ENCODE data around the gene ZDHHC7. TPM values are rescaled to one million over a fixed set of nuclear protein-coding genes. Genes with fewer than 3 reads are reported as not detected.
A peak's percentile ranks its signal among the peaks of the same experiment; 100 is the strongest.
"Not testable (repeated sequence)": the region's sequence is repeated elsewhere in the genome, so short reads cannot be mapped to it uniquely, and the experiment has no call there.

The ZDHHC7 gene
- total RNA-seq, 8 experiments from 2014 or later: 13.8 to 273 (median 25.8) TPM

DNA sequence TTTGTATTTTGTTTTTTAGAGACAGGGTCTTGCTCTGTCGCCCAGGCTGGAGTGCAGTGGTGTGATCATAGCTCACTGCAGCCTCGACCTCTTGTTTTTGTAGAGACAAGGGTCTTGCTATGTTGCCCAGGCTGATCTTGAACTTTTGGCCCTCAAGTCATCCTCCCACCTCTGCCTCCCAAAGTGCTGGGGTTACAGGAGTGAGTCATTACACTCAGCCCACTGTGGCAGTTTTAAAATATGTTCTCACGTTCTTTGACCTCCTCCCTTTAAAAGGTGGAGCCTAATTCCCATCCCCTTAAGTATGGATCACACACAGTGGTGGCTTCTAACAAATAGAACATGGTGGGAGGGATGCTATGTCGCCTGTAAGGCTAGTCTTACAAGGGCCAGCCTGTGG, 67.7 kb downstream of the ZDHHC7 start:
- in situ Hi-C loops (cut with MboI; ENCODE audit: low pct_unique_long_range_greater_than_20kb in 2 of 9, low sequenced_read_pairs in 9 of 9, unreplicated experiment in 9 of 9): no loop called here
- H3K4me1 ChIP-seq (replicated peaks in 1 of 2): no peaks in the 10 kb centered on the region
- H3K27ac ChIP-seq: no peak overlapping the region
- ATAC-seq (replicated peaks in 6 of 8): no peak
- 56 to 93% (median 76%) methylated on average over 1 to 4 of the region's 4 CpGs; no CpG with 5 or more reads in 2 of the 10 experiments for WGBS, 10 experiments
- H3K4me3 ChIP-seq: no peak overlapping the region

DNA sequence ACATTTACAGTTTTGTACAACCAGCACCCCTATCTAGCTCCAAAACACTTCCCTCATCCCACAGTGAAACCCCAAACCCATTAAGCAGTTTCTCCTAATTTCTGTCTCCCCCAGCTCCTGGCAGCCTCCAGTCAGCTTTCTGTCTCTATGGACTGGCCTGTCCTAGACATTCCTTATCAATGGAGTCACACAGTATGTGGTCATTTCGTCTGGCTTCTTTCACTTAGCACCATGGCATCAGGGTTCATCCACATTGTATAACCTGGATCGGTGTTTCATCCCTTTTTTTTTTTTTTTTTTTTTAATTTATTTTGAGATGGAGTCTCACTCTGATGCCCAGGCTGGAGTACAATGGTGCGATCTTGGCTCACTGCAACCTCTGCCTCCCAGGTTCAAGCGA, 68.5 kb downstream of the ZDHHC7 start:
- Histone ChIP-seq H3K4me3 (no peak overlapping the region), H3K27ac (no peak overlapping the region), H3K4me1 (replicated peaks in 1 of 2) (no peaks in the 10 kb centered on the region)
- in situ Hi-C loops (cut with MboI; ENCODE audit: low pct_unique_long_range_greater_than_20kb in 2 of 9, low sequenced_read_pairs in 9 of 9, unreplicated experiment in 9 of 9): no loop called here
- WGBS, 10 experiments: 17 to 89% (median 85%) methylated on average over 1 to 4 of the region's 4 CpGs; no CpG with 5 or more reads in 2 of the 10 experiments
- no peak for ATAC-seq (replicated peaks in 6 of 8)

DNA sequence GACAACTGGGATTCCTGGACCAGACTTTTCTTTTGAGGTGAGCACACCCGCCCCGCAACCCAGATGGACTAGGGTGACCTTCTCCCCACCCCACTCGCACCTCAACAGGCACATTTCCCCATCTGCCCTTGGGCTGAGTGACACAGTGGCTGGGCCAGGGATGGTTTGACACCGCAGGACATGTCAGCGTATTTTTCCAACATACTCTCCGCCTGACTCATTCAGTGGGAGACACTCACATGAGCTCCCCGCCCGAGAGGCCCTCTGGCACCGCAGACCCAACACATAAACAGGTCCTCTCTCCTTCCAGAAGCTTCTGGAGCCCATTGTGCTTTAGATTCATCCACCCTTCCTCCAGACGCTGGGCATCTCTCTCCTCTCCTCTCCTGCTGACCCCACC, 69.4 kb downstream of the ZDHHC7 start:
- H3K4me3 ChIP-seq: no peak overlapping the region
- H3K4me1 ChIP-seq (replicated peaks in 1 of 2): no peaks in the 10 kb centered on the region
- in situ Hi-C loops (cut with MboI; ENCODE audit: low pct_unique_long_range_greater_than_20kb in 2 of 9, low sequenced_read_pairs in 9 of 9, unreplicated experiment in 9 of 9): no loop called here
- peak in 2 of 8 experiments; percentile 83 to 99 for ATAC-seq (replicated peaks in 6 of 8)
- 40 to 72% (median 60%) methylated on average over 1 to 2 of the region's 10 CpGs; no CpG with 5 or more reads in 7 of the 10 experiments for whole genome bisulfite sequencing, 10 experiments
- no peak overlapping the region for H3K27ac ChIP-seq

DNA sequence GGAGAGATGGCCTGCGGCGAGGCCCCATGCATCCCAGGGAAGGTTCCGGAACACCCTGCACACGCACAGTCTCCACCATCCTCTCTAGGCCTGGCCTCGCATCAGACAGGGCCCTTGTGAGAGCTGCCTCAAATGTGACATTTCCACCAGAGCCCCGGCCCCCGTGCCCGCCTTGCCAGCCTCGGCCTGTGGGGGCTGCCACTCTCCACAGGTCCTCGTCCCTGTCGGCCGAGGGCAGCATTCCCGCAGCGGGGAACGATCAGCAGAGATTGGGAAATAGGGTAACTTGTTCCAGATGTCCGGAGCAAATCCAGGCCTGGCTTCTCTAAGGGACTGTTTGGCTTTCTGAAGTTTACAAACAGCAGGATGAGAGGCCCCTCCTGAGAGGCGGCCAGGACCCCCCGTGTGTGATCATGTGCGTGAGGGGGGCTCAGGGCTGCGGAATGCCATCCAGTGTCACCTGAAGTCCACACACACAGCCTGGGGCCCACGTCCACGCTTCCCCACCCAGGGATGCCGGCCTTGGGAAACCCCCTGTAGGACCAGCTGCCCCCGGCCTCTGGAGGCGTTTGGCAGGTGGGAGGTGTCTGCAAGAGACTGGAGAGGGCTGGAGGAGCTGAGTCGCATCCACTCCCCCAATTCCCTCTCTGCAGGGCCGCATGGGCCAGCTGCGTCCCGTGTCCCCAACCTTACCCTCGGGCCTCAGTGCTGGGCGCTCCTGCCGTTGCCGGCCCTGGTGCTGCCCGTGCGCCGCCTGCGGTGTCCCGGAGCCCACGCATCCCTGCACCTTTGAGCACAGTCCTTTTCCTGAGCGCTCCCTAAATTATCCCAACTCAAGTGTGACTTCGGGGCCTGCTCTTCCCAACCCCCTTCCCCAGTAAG, 70.4 kb downstream of the ZDHHC7 start:
- in situ Hi-C loops (cut with MboI; ENCODE audit: low pct_unique_long_range_greater_than_20kb in 2 of 9, low sequenced_read_pairs in 9 of 9, unreplicated experiment in 9 of 9): no loop called here
- H3K27ac ChIP-seq: no peak overlapping the region
- 40 to 89% (median 72%) methylated on average over 1 to 10 of the region's 41 CpGs; no CpG with 5 or more reads in 4 of the 10 experiments for WGBS, 10 experiments
- H3K4me3 ChIP-seq: no peak overlapping the region
- no peaks in the 10 kb centered on the region for H3K4me1 ChIP-seq (replicated peaks in 1 of 2)
- ATAC-seq (replicated peaks in 6 of 8): peak in 1 of 8 experiments; percentile 34

DNA sequence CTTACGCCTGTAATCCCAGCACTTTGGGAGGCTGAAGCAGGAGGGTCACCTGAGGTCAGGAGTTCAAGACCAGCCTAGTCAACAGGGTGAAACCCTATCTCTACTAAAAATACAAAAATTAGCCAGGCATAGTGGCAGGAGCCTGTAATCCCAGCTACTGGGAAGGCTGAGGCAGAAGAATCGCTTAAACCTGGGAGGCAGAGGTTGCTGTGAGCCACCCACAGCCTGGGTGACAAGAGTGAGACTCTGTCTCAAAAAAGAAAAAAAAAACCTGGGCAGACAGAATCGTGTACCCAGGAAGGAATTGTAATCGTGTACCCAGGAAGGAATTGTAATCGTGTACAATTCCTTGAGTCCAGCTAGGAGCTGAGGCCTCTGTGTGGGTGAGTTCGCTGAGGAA, 72.7 kb downstream of the ZDHHC7 start:
- H3K27ac ChIP-seq; H3K4me1 ChIP-seq (replicated peaks in 1 of 2); ATAC-seq (replicated peaks in 6 of 8); in situ Hi-C loops (cut with MboI; ENCODE audit: low pct_unique_long_range_greater_than_20kb in 2 of 9, low sequenced_read_pairs in 9 of 9, unreplicated experiment in 9 of 9); H3K4me3 ChIP-seq: not testable (repeated sequence)
- 29 to 86% (median 72%) methylated on average over 1 to 5 of the region's 6 CpGs; no CpG with 5 or more reads in 3 of the 10 experiments for whole genome bisulfite sequencing, 10 experiments

DNA sequence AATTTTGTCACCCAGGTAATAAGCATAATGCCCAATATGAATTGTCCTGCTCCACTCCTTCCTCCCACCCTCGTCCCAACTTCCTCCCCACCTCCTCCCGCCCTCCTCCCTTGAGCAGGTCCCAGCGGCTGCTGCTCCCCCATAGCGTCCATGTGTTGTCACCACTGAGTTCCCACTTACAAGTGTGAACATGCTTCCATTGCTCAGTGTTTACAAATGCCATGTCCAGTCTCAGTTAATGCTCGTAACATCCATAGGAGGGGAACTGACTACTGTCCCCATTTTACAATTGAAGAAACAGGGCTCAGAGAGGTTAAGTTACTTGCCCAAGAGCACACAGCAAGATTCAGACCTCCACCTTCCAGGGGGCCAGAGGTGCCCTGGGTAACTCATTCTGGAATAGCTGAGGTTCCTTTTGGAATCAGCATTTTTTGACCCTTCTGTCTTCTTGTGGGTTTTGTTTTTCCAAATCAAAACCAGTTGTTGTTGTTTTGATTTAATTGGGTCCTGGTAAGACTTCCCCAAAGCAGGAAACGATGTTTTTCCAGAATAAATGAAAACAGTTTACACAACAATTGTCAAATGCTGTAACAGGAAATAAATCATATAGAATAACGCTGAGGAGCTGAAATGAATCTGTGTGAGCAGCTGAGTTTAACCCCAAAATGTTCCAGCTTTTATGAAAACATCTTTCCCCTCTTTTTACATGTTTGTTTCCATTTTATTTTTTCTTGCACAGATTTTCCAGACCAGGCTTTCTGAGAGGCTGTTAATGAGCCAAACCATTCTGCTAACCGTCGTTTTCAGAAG, 73.9 kb downstream of the ZDHHC7 start:
- H3K27ac ChIP-seq: no peak overlapping the region
- no peak overlapping the region for H3K4me3 ChIP-seq
- 0 to 90% (median 58%) methylated on average over 1 to 5 of the region's 9 CpGs; no CpG with 5 or more reads in 1 of the 10 experiments for WGBS, 10 experiments
- peaks cover 0 to under 1% of the 10 kb centered on the region in 2 donors for H3K4me1 ChIP-seq (replicated peaks in 1 of 2)
- ATAC-seq (replicated peaks in 6 of 8): no peak
- in situ Hi-C loops (cut with MboI; ENCODE audit: low pct_unique_long_range_greater_than_20kb in 2 of 9, low sequenced_read_pairs in 9 of 9, unreplicated experiment in 9 of 9): no loop called here

DNA sequence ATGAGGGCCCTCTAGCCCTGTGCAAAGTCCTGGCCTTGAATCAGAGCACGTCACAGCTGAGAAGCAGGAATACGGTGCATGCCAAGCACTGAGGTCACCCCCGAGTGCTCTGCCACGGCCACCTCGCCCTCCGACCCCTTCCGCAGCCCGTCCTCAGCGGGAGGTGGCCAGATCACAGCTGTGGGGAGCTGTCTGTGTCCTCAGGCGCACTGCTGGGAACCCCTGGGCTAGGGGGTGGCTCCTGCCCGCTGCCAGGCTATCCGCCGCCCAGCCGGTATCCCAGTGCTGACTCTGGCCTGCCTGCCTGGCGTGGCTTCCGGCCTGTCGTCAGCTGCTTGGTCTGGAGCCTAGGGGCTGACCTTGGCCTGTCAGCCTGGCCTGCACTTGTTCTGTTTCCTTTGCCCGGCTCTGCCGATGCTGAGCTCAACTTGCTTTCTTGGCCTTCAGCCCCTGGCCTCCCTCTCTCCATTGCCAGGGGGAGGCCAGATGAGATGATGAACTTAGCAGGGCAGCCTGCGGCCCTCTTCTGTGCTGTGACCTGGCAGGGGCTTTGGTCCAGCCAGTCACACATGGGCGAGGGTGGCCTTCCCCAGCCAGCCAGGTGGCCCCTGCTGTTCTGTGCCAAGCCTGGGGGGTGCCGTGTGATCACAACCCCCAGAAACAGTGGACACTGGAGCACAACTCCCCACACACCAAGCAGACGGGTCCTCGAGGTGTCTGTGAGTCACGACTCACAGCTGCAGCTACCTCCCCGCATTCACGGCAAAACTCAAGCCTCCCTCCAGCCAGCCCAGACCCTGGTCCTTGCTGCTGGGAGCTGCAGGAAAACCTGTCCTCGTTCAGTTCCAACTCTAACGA, 77.3 kb downstream of the ZDHHC7 start:
- no peak overlapping the region for H3K27ac ChIP-seq
- no peak overlapping the region for H3K4me3 ChIP-seq
- ATAC-seq (replicated peaks in 6 of 8): peak in 2 of 8 experiments; percentile 84 to 90
- in situ Hi-C loops (cut with MboI; ENCODE audit: low pct_unique_long_range_greater_than_20kb in 2 of 9, low sequenced_read_pairs in 9 of 9, unreplicated experiment in 9 of 9): no loop called here
- 23 to 100% (median 67%) methylated on average over 1 to 11 of the region's 29 CpGs; no CpG with 5 or more reads in 2 of the 10 experiments for WGBS, 10 experiments
- H3K4me1 ChIP-seq (replicated peaks in 1 of 2): peaks cover 3 to 8% of the 10 kb centered on the region in 2 donors

DNA sequence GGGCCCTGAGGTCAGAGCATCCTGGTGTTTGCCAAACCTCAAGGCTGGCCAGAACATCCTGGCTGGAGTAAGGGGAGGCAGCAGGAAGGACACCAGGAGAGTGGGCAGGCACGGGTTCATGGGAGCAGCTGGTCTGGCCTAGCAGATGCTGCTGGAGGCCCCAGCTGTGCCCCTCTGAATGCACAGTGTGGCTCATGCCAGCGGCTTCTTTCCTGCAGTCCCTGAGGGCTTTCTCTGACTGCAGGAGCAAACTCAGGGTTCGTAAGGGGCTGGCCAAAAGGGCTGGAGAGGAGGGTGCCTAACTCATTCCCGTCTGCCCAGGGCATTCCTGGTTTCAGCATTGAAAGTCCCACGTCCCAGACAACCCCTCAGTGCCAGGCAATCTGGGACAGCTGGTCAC, 78.7 kb downstream of the ZDHHC7 start:
- Histone ChIP-seq H3K4me3 (no peak overlapping the region), H3K4me1 (replicated peaks in 1 of 2) (peaks cover 3 to 8% of the 10 kb centered on the region in 2 donors), H3K27ac (no peak overlapping the region)
- in situ Hi-C loops (cut with MboI; ENCODE audit: low pct_unique_long_range_greater_than_20kb in 2 of 9, low sequenced_read_pairs in 9 of 9, unreplicated experiment in 9 of 9): no loop called here
- WGBS, 10 experiments: 0 to 100% (median 62%) methylated on average over 1 to 4 of the region's 5 CpGs; no CpG with 5 or more reads in 4 of the 10 experiments
- peak in 5 of 8 experiments; percentile 38 to 68 (median 57) for ATAC-seq (replicated peaks in 6 of 8)

DNA sequence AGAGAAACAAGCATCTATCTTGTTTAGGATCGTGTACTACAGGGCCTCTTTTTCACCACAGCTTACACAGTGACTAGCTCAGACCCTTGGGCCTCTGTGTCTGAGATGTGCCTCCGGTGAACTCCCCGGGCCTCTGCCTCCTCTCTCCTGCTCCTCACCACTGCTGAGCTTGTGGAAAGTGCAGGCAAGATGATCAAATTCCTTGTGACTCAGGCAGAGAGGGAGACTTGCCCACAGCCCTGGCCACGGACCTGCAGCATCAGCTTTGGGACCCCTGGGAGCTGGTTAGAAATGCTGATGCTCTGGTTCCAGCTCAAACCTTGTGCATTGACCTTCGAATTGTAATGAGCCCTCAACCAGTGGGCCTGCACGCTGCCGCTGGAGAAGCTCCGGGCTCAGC, 79.8 kb downstream of the ZDHHC7 start:
- no peak for ATAC-seq (replicated peaks in 6 of 8)
- no peak overlapping the region for H3K4me3 ChIP-seq
- H3K27ac ChIP-seq: peak overlapping the region in 1 of 2 donors; percentile 8
- peaks cover 3 to 8% of the 10 kb centered on the region in 2 donors for H3K4me1 ChIP-seq (replicated peaks in 1 of 2)
- WGBS, 10 experiments: 60 to 100% (median 86%) methylated on average over 1 to 3 of the region's 8 CpGs; no CpG with 5 or more reads in 6 of the 10 experiments
- in situ Hi-C loops (cut with MboI; ENCODE audit: low pct_unique_long_range_greater_than_20kb in 2 of 9, low sequenced_read_pairs in 9 of 9, unreplicated experiment in 9 of 9): no loop called here

DNA sequence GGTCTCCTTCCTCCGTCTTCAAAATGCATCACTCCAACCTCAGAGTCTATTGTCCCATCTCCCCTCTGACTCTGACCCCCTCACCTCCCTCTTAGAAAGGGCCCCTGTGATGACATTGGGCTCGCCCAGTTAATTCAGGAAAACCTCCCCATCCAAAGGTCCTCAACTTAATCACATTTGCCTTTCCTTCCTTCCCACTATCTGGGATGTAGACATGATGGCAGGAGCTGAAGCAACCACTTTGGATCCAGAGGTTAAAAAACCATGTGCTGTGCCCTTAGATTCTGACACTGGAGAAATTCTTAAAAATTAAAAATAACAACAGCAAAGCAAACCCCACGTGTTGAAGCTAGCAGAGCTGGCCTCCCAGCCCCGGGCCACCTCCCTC, 80.2 kb downstream of the ZDHHC7 start:
- in situ Hi-C loops (cut with MboI; ENCODE audit: low pct_unique_long_range_greater_than_20kb in 2 of 9, low sequenced_read_pairs in 9 of 9, unreplicated experiment in 9 of 9): no loop called here
- 80 to 100% (median 96%) methylated on average over 1 to 2 of the region's 4 CpGs; no CpG with 5 or more reads in 4 of the 10 experiments for WGBS, 10 experiments
- H3K4me1 ChIP-seq (replicated peaks in 1 of 2): peaks cover 3 to 8% of the 10 kb centered on the region in 2 donors
- no peak for ATAC-seq (replicated peaks in 6 of 8)
- H3K4me3 ChIP-seq: no peak overlapping the region
- H3K27ac ChIP-seq: no peak overlapping the region

DNA sequence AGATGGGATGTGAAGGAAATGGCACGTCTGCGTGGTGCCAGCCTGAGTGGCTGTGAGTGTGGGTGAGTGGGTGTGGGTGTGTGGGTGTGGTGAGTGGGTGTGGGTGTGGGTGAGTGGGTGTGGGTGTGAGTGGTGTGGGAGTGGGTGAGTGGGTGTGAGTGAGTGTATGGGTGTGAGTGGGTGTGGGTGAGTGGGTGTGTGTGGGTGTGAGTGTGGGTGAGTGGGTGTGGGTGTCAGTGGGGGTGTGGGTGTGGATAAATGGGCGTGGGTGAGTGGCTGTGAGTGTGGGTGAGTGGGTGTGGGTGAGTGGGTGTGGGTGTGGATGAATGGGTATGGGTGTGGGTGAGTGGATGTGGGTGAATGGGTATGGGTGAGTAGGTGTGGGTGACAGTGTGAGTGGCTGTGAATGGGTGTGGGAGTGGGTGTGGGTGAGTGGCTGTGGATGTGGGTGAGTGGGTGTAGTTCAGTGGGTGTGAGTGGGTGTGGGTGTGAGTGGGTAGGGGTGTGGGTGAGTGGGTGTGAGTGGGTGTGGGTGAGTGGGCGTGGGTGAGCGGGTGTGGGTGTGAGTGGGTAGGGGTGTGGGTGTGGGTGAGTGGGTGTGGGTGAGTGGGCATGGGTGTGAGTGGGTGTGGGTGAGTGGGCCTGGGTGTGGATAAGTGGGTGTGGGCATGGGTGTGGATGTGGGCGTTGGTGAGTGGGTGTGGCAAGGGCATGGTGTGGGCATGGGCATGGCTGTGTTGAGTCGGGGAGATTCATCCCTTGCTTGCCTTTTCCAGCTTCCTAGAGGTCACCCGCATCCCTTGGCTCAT, 80.8 kb downstream of the ZDHHC7 start:
- in situ Hi-C loops (cut with MboI; ENCODE audit: low pct_unique_long_range_greater_than_20kb in 2 of 9, low sequenced_read_pairs in 9 of 9, unreplicated experiment in 9 of 9): no loop called here
- H3K4me3 ChIP-seq: no peak overlapping the region
- peaks cover 3 to 8% of the 10 kb centered on the region in 2 donors for H3K4me1 ChIP-seq (replicated peaks in 1 of 2)
- peak in 2 of 8 experiments; percentile 25 to 26 for ATAC-seq (replicated peaks in 6 of 8)
- H3K27ac ChIP-seq: no peak overlapping the region
- WGBS, 10 experiments: 83 to 100% (median 97%) methylated on average over 1 to 3 of the region's 8 CpGs; no CpG with 5 or more reads in 6 of the 10 experiments
